Mammary epithelial cell (primary cell): ENCODE measurements around the gene TLN1.

Experiments used
- EZH2 ChIP-seq: IDR thresholded peaks from 2 replicates; pipeline ENCODE4 v1.6.1; 2012; ENCODE audit warnings: low read length, inconsistent platforms, borderline replicate concordance
- TF ChIP-seq, protein P1 (sequence below), 2 donors: IDR thresholded peaks in 1 of 2; conservative IDR thresholded peaks in 1 of 2; 2 replicates each; pipeline ENCODE4 v1.5.1; 2011 to 2012; ENCODE audit warnings: inconsistent platforms in 2 of 2, low read length in 2 of 2, mild to moderate bottlenecking in 2 of 2, control low read depth in 1 of 2, low read depth in 1 of 2; ENCODE audit not compliant: insufficient read depth in 1 of 2; ENCODE audit errors: extremely low read depth in 1 of 2

DNA sequence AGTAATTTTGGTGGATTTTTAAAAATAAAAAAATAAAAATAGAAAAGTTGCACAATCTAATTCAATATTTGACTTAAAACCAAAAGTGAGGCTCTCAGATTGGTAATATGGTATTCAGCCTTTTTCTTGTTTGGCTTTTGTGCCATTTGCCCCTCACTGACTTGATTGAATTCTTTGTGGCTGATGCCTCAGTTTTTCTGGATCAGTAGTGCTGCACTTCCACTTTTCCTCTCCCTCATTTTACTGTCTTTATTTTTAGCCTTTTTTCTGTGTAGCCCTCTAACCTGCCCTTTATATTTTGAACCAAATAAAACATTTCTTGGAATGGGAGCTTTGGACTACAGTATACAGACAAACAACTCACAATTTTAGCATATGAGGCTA, 25.9 kb upstream of the TLN1 start:
- no peak for TF ChIP-seq EZH2
- TF ChIP-seq, protein P1, sequence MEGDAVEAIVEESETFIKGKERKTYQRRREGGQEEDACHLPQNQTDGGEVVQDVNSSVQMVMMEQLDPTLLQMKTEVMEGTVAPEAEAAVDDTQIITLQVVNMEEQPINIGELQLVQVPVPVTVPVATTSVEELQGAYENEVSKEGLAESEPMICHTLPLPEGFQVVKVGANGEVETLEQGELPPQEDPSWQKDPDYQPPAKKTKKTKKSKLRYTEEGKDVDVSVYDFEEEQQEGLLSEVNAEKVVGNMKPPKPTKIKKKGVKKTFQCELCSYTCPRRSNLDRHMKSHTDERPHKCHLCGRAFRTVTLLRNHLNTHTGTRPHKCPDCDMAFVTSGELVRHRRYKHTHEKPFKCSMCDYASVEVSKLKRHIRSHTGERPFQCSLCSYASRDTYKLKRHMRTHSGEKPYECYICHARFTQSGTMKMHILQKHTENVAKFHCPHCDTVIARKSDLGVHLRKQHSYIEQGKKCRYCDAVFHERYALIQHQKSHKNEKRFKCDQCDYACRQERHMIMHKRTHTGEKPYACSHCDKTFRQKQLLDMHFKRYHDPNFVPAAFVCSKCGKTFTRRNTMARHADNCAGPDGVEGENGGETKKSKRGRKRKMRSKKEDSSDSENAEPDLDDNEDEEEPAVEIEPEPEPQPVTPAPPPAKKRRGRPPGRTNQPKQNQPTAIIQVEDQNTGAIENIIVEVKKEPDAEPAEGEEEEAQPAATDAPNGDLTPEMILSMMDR (conservative IDR thresholded peaks at IDR 0.05 in 1 of 2, IDR thresholded peaks at IDR 0.05 in 1 of 2; ENCODE audit: extremely low read depth in 1 of 2, insufficient read depth in 1 of 2, low read depth in 1 of 2, low read length in 2 of 2): no peak
